Endothelial cell of umbilical vein (primary cell): ENCODE measurements around the gene GRID1. TPM values are rescaled to one million over a fixed set of nuclear protein-coding genes. Genes with fewer than 3 reads are reported as not detected.

Experiments
- BruUV-seq: library from RNA; stranded (reverse); fragments of 400-500 nt; replicated peaks from 2 replicates; lab custom pipeline; 2021; lab: Mats Ljungman, UMichigan
- CTCF ChIA-PET: fragments of 300-600, 350-600 bp; sonication (Branson Sonifier 250); formaldehyde crosslinking; loops from one replicate; lab custom pipeline; 2021; ENCODE audit warnings: antibody characterized with exemption, inconsistent platforms; lab: Charles Lee
- POLR2A ChIA-PET: fragments of 300-600, 350-600 bp; sonication (Branson Sonifier 250); formaldehyde crosslinking; loops from one replicate; lab custom pipeline; 2021; ENCODE audit warnings: antibody characterized with exemption, inconsistent platforms; lab: Charles Lee
- DNase-seq: peaks from one replicate; pipeline ENCODE4 v3.0.0-alpha.2; 2011; ENCODE audit warnings: low read depth, low spot score
- FAIRE-seq: peaks from 2 replicates; lab custom pipeline; 2011; peaks lifted over from hg19 to GRCh38; lab: Jason Lieb, UNC
- H2AFZ ChIP-seq: 2 replicates; pipeline ENCODE4 v1.6.0; 2012; ENCODE audit warnings: low read depth, low read length, control low read depth, inconsistent platforms
- H3K27ac ChIP-seq: 2 replicates; pipeline ENCODE4 v1.5.1; 2011; ENCODE audit warnings: low read depth, mild to moderate bottlenecking, control low read depth, low read length, moderate library complexity; ENCODE audit not compliant: insufficient read depth
- H3K27me3 ChIP-seq, 2 experiments: 2 replicates each; pipeline versions ENCODE4 v1.6.0 to v1.6.1; 2011; ENCODE audit warnings: low read length in 2 of 2, mixed read lengths in 1 of 2; ENCODE audit not compliant: control insufficient read depth in 2 of 2, insufficient read depth in 2 of 2
- H3K36me3 ChIP-seq, 2 experiments: 2 replicates in 1 of 2; 3 replicates in 1 of 2; pipeline ENCODE4 v1.5.1; 2011; ENCODE audit warnings: low read length in 2 of 2, mild to moderate bottlenecking in 1 of 2, moderate library complexity in 1 of 2; ENCODE audit not compliant: control insufficient read depth in 2 of 2, insufficient read depth in 2 of 2; ENCODE audit errors: extremely low read depth in 1 of 2
- H3K4me1 ChIP-seq: 3 replicates; pipeline ENCODE4 v1.5.1; 2011; ENCODE audit warnings: mild to moderate bottlenecking, low read length; ENCODE audit not compliant: control insufficient read depth, insufficient read depth; ENCODE audit errors: extremely low read depth
- H3K4me2 ChIP-seq: 2 replicates; pipeline ENCODE4 v1.6.1; 2011; ENCODE audit warnings: low read length, control low read depth, mixed read lengths; ENCODE audit not compliant: insufficient read depth
- H3K4me3 ChIP-seq, 3 experiments: fragments of 200-600 bp in 1 of 3; sonication (generic), shearing (Covaris generic) in 1 of 3; replicated peaks in 1 of 3; 2 replicates each; pipeline ENCODE4 v1.5.1; 2011 to 2016; ENCODE audit warnings: control low read depth in 3 of 3, low read length in 3 of 3, mild to moderate bottlenecking in 2 of 3, inconsistent platforms in 1 of 3, low read depth in 1 of 3, moderate library complexity in 1 of 3; ENCODE audit not compliant: insufficient read depth in 1 of 3
- H3K79me2 ChIP-seq: 2 replicates; pipeline ENCODE4 v1.6.0; 2012; ENCODE audit warnings: low read length, inconsistent platforms; ENCODE audit not compliant: control insufficient read depth, insufficient read depth
- H3K9ac ChIP-seq: replicated peaks from 2 replicates; pipeline ENCODE3; 2011; ENCODE audit warnings: low read length, control low read depth; ENCODE audit not compliant: insufficient read depth; ENCODE audit errors: extremely low read depth
- H3K9me1 ChIP-seq: replicated peaks from 3 replicates; pipeline ENCODE4 v1.6.0; 2011; ENCODE audit warnings: mild to moderate bottlenecking, low read length; ENCODE audit not compliant: control insufficient read depth, insufficient read depth; ENCODE audit errors: extremely low read depth
- H3K9me3 ChIP-seq: replicated peaks from 2 replicates; pipeline ENCODE4 v1.5.1; 2012; ENCODE audit warnings: low read length, inconsistent platforms; ENCODE audit not compliant: control insufficient read depth, insufficient read depth
- H4K20me1 ChIP-seq: replicated peaks from 2 replicates; pipeline ENCODE3; 2011; ENCODE audit warnings: mild to moderate bottlenecking, low read length; ENCODE audit not compliant: control insufficient read depth, insufficient read depth; ENCODE audit errors: extremely low read depth
- CTCF ChIP-seq, 2 donors: IDR thresholded peaks; 1 replicate in 1 of 2; 2 replicates in 1 of 2; pipeline ENCODE4 v1.5.1; 2011; ENCODE audit warnings: low read length in 2 of 2, mild to moderate bottlenecking in 2 of 2, moderate library complexity in 2 of 2, control low read depth in 1 of 2, inconsistent platforms in 1 of 2, low read depth in 1 of 2; ENCODE audit not compliant: insufficient read depth in 1 of 2; ENCODE audit errors: extremely low read depth in 1 of 2
- EZH2 ChIP-seq: IDR thresholded peaks from 2 replicates; pipeline ENCODE4 v1.6.1; 2012; ENCODE audit warnings: borderline replicate concordance, low read depth, mild to moderate bottlenecking, moderate library complexity, low read length, inconsistent platforms; ENCODE audit not compliant: severe bottlenecking
- FOS ChIP-seq: IDR thresholded peaks from 2 replicates; pipeline ENCODE4 v1.6.1; 2011; ENCODE audit warnings: mild to moderate bottlenecking, low read length, moderate library complexity, borderline replicate concordance; ENCODE audit not compliant: insufficient read depth
- GATA2 ChIP-seq: IDR thresholded peaks from 2 replicates; pipeline ENCODE4 v1.7.0; 2011; ENCODE audit warnings: low read depth, mild to moderate bottlenecking, moderate library complexity, mixed read lengths, low read length; ENCODE audit not compliant: insufficient read length, insufficient read depth
- JUN ChIP-seq: IDR thresholded peaks from 2 replicates; pipeline ENCODE4 v1.6.1; 2011; ENCODE audit warnings: borderline replicate concordance, low read depth; ENCODE audit not compliant: insufficient read length, insufficient read depth
- MAX ChIP-seq: IDR thresholded peaks from 2 replicates; pipeline ENCODE4 v1.6.1; 2011; ENCODE audit not compliant: insufficient read depth, insufficient read length
- MYC ChIP-seq: IDR thresholded peaks from one replicate; pipeline ENCODE4 v1.6.1; 2011; ENCODE audit warnings: mild to moderate bottlenecking, low read depth, low read length
- POLR2A ChIP-seq: IDR thresholded peaks from 2 replicates; pipeline ENCODE4 v1.6.1; 2012; ENCODE audit warnings: low read depth, mild to moderate bottlenecking, control low read depth, low read length
- POLR2AphosphoS5 ChIP-seq: IDR thresholded peaks from 2 replicates; pipeline ENCODE4 v1.6.1; 2012; ENCODE audit warnings: low read depth, mild to moderate bottlenecking, control low read depth, low read length, moderate library complexity; ENCODE audit not compliant: insufficient read depth
- dilution Hi-C: fragments of 300-500 bp; cut with MboI; formaldehyde crosslinking; loops from one replicate; pipeline ENCODE4 v1.15.0; 2019; ENCODE audit warnings: low sequenced_read_pairs; ENCODE audit not compliant: extremely low pct_ligation_motif_present
- intact Hi-C: fragments of 100-400 bp; cut with micrococcal nuclease; formaldehyde crosslinking; loops from one replicate; pipeline ENCODE4 v1.10.0; 2022
- polyA plus RNA-seq, 4 experiments: library from polyadenylated mRNA; depleted of rRNA in 3 of 4; stranded (reverse) in 3 of 4; unstranded in 1 of 4; fragments of >200 nt; gene quantifications; 2 replicates each; pipeline versions ENCODE4 v1.2.1 to v1.2.3, GENCODE V29; 2011 to 2012; ENCODE audit warnings: missing spikeins in 1 of 4
- total RNA-seq: library from RNA; stranded (reverse); gene quantifications from 2 replicates; pipeline ENCODE4 v1.2.3, GENCODE V29; 2021

Gene GRID1
- total and polyA plus RNA-seq, 2 donors (not counting 3 experiments of a cell fraction or from before 2014, with no cell fraction given) = not detected

DNA sequence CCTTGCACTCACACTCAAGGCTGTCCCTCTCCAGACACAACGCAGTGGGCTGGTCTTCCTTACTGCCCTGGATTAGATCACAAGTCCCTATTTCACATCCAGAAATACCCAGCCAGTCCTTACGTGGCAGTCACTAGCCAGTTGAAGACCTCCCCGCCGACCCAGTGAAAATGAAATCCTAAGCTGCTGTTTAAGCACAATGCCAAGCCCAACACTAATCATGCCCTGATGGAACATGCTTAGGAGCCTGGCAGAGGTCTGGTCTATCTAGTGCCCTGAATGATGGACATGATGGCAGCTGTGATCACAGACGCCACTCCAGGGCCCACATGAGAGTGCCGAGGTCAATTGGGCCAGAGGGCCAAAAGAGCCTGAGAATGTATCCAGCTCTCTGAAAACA is 389.0 kb downstream of the GRID1 start:
- CTCF ChIA-PET = no interaction called here
- intact Hi-C loops = no loop called here

More for the DNA sequence above, 389.0 kb downstream of the GRID1 start:
- dilution Hi-C loops = no loop called here
- no peak overlapping the region for H3K4me3 ChIP-seq
- H3K9ac ChIP-seq = no peak overlapping the region
- FAIRE-seq = no peak
- H4K20me1 ChIP-seq = no peaks in the 10 kb centered on the region
- no peak for TF ChIP-seq POLR2A
- no peak for TF ChIP-seq FOS
- TF ChIP-seq GATA2 = no peak
- no peak for TF ChIP-seq CTCF (IDR thresholded peaks at IDR 0.05; ENCODE audit: extremely low read depth in 1 of 2, insufficient read depth in 1 of 2, low read depth in 1 of 2, low read length in 2 of 2)
- no peak for TF ChIP-seq MYC
- TF ChIP-seq EZH2 = no peak
- TF ChIP-seq JUN = no peak
- no peak for TF ChIP-seq MAX
- TF ChIP-seq POLR2AphosphoS5 = no peak
- DNase-seq = no peak
- no peaks in the 10 kb centered on the region for H3K4me1 ChIP-seq
- no peaks in the 10 kb centered on the region for H3K79me2 ChIP-seq
- POLR2A ChIA-PET = no interaction called here
- no peak overlapping the region for H3K4me2 ChIP-seq
- no peaks in the 10 kb centered on the region for H3K27me3 ChIP-seq
- H3K36me3 ChIP-seq = no peaks in the 10 kb centered on the region
- BruUV-seq = no TSS peak
- H3K9me1 ChIP-seq = no peaks in the 10 kb centered on the region
- H2AFZ ChIP-seq = no peak overlapping the region
- peaks cover 2% of the 10 kb centered on the region for H3K9me3 ChIP-seq
- no peak overlapping the region for H3K27ac ChIP-seq
